ACHN (cell line): ENCODE measurements around the gene CD2BP2.
"Not testable (repeated sequence)": the region's sequence is repeated elsewhere in the genome, so short reads cannot be mapped to it uniquely, and the experiment has no call there.

Experiments
- DNase-seq: peaks from one replicate; pipeline ENCODE4 v3.0.0-alpha.2; 2015
- in situ Hi-C: cut with HindIII; loops from 2 replicates; pipeline ENCODE4 v1.10.0; 2017; ENCODE audit warnings: low sequenced_read_pairs, low pct_ligation_motif_present, low pct_unique_long_range_greater_than_20kb

Gene CD2BP2

GRCh38 chr16:30310937-30311336 lies 44.2 kb downstream of the CD2BP2 start:
- DNase-seq, in situ Hi-C loops: not testable (repeated sequence)

- in situ Hi-C loops, DNase-seq: not testable (repeated sequence)
Observed at GRCh38 chr16:30309255-30309654, 45.9 kb downstream of the CD2BP2 start.
